Glutamatergic neuron (in vitro differentiated cells): Measurements from ENCODE around the gene DMXL1. TPM values are rescaled to one million over a fixed set of nuclear protein-coding genes. Genes with fewer than 3 reads are reported as not detected.

ENCODE experiments used
- DNase-seq: peaks from one replicate; pipeline ENCODE4 v3.0.0; 2022
- H3K27ac Mint-ChIP-seq: one replicate; pipeline ENCODE4 v1.8.0; 2020; ENCODE audit warnings: mild to moderate bottlenecking, mixed read lengths, inconsistent platforms; ENCODE audit not compliant: unreplicated experiment
- H3K27me3 Mint-ChIP-seq: one replicate; pipeline ENCODE4 v1.8.0; 2020; ENCODE audit warnings: mild to moderate bottlenecking, moderate library complexity, mixed read lengths, inconsistent platforms; ENCODE audit not compliant: unreplicated experiment
- H3K36me3 Mint-ChIP-seq: one replicate; pipeline ENCODE4 v1.8.0; 2020; ENCODE audit warnings: mild to moderate bottlenecking, mixed read lengths, inconsistent platforms; ENCODE audit not compliant: unreplicated experiment
- H3K4me1 Mint-ChIP-seq: one replicate; pipeline ENCODE4 v1.8.0; 2020; ENCODE audit warnings: mild to moderate bottlenecking, low read depth, mixed read lengths, inconsistent platforms; ENCODE audit not compliant: unreplicated experiment
- H3K4me3 Mint-ChIP-seq: one replicate; pipeline ENCODE4 v1.8.0; 2020; ENCODE audit warnings: mild to moderate bottlenecking, mixed read lengths, inconsistent platforms; ENCODE audit not compliant: unreplicated experiment
- H3K9me3 Mint-ChIP-seq: one replicate; pipeline ENCODE4 v1.8.0; 2020; ENCODE audit warnings: mild to moderate bottlenecking, moderate library complexity, mixed read lengths, inconsistent platforms; ENCODE audit not compliant: unreplicated experiment
- CTCF ChIP-seq: fragments of 200-600 bp; sonication (generic); IDR thresholded peaks from one replicate; pipeline ENCODE4 v1.5.0; 2021; ENCODE audit not compliant: partially characterized antibody, unreplicated experiment
- total RNA-seq: library from RNA; stranded (reverse); fragmentation: NEBNext Ultra II Directional; extraction: Animal tissue kit (Norgen Biotek cat#: 25700); gene quantifications from one replicate; pipeline ENCODE4 v1.2.1, GENCODE V29; 2021; ENCODE audit not compliant: unreplicated experiment

DMXL1 gene
- total RNA-seq, 1 donor from 2014 or later, result 24.2 TPM

GRCh38 chr5:119268387-119269060 is 197.6 kb downstream of the DMXL1 start:
- TF ChIP-seq CTCF, result no peak
- Mint-ChIP-seq H3K9me3 (peaks cover 7% of the 10 kb centered on the region), H3K27ac (peak overlapping the region; percentile 91), H3K36me3 (no peaks in the 10 kb centered on the region), H3K4me3 (peak overlapping the region; percentile 93), H3K27me3 (no peaks in the 10 kb centered on the region), H3K4me1 (no peaks in the 10 kb centered on the region)
- peak; percentile 98 for DNase-seq

- Mint-ChIP-seq H3K27ac (peak overlapping the region; percentile 23), H3K36me3 (no peaks in the 10 kb centered on the region), H3K27me3 (no peaks in the 10 kb centered on the region), H3K4me3 (peak overlapping the region; percentile 93), H3K9me3 (peaks cover 7% of the 10 kb centered on the region), H3K4me1 (no peaks in the 10 kb centered on the region)
- no peak for DNase-seq
- TF ChIP-seq CTCF, result no peak
Observed at GRCh38 chr5:119269061-119269944, 198.4 kb downstream of the DMXL1 start.

GRCh38 chr5:119270121-119270565 is 199.3 kb downstream of the DMXL1 start:
- no peak for DNase-seq
- Mint-ChIP-seq H3K4me1 (no peaks in the 10 kb centered on the region), H3K27me3 (no peaks in the 10 kb centered on the region), H3K9me3 (peaks cover 7% of the 10 kb centered on the region), H3K36me3 (no peaks in the 10 kb centered on the region), H3K4me3 (no peak overlapping the region), H3K27ac (no peak overlapping the region)
- no peak for TF ChIP-seq CTCF

- DNase-seq, result no peak
- Mint-ChIP-seq H3K4me1 (no peaks in the 10 kb centered on the region), H3K27ac (no peak overlapping the region), H3K36me3 (no peaks in the 10 kb centered on the region), H3K27me3 (no peaks in the 10 kb centered on the region), H3K4me3 (no peak overlapping the region), H3K9me3 (peaks cover 4% of the 10 kb centered on the region)
- TF ChIP-seq CTCF, result no peak
Observed at GRCh38 chr5:119270960-119271757, 200.3 kb downstream of the DMXL1 start.
